CD4-positive, alpha-beta T cell (primary cell): ENCODE results near the gene SLC44A5. TPM values are rescaled to one million over a fixed set of nuclear protein-coding genes. Genes with fewer than 3 reads are reported as not detected.

Source experiments
- ATAC-seq: fragments of 200-7000 bp; cut with Tn5 transposase; one replicate; pipeline ENCODE4 v1.10.0; 2022; ENCODE audit warnings: mild to moderate bottlenecking; ENCODE audit not compliant: poor library complexity
- CTCF ChIA-PET: fragments of 350-600 bp; sonication (Branson Sonifier 250); formaldehyde crosslinking; loops from one replicate; lab custom pipeline; 2021; ENCODE audit warnings: antibody characterized with exemption, inconsistent platforms; lab: Charles Lee
- POLR2A ChIA-PET: fragments of 350-600 bp; sonication (Branson Sonifier 250); formaldehyde crosslinking; loops from one replicate; lab custom pipeline; 2021; ENCODE audit warnings: antibody characterized with exemption, inconsistent platforms; lab: Charles Lee
- DNase-seq, 14 experiments: peaks; one replicate each; pipeline ENCODE4 v3.0.0-alpha.2; 2013 to 2020; ENCODE audit warnings: mixed read lengths in 2 of 14
- H3K27ac ChIP-seq, 2 donors: one replicate each; pipeline versions ENCODE4 v1.5.1 to v1.7.0; 2013; ENCODE audit warnings: low read length in 2 of 2, low read depth in 1 of 2, mild to moderate bottlenecking in 1 of 2
- H3K27me3 ChIP-seq, 2 experiments: 1 replicate in 1 of 2; 2 replicates in 1 of 2; pipeline versions ENCODE4 v1.6.1 to v1.7.0; 2013; ENCODE audit warnings: low read length in 2 of 2, control low read depth in 1 of 2, mild to moderate bottlenecking in 1 of 2, moderate library complexity in 1 of 2; ENCODE audit not compliant: insufficient read depth in 2 of 2, control insufficient read depth in 1 of 2
- H3K36me3 ChIP-seq: one replicate; pipeline ENCODE4 v1.6.1; 2013; ENCODE audit warnings: low read length, control low read depth; ENCODE audit not compliant: insufficient read depth
- H3K4me1 ChIP-seq: one replicate; pipeline ENCODE4 v1.6.1; 2013; ENCODE audit warnings: low read length, control low read depth; ENCODE audit not compliant: insufficient read depth
- H3K4me3 ChIP-seq: one replicate; pipeline ENCODE4 v1.5.1; 2013; ENCODE audit warnings: mild to moderate bottlenecking, low read length, moderate library complexity
- H3K9me3 ChIP-seq, 2 experiments: 1 replicate in 1 of 2; 2 replicates in 1 of 2; pipeline versions ENCODE4 v1.6.1 to v1.7.0; 2013; ENCODE audit warnings: low read length in 2 of 2, mild to moderate bottlenecking in 2 of 2, control low read depth in 1 of 2, moderate library complexity in 1 of 2; ENCODE audit not compliant: control insufficient read depth in 1 of 2, insufficient read depth in 1 of 2
- H3K27ac Mint-ChIP-seq: one replicate; pipeline ENCODE4 v1.8.0; 2020; ENCODE audit warnings: mixed read lengths
- H3K27me3 Mint-ChIP-seq: one replicate; pipeline ENCODE4 v1.8.0; 2021; ENCODE audit warnings: mixed read lengths
- H3K36me3 Mint-ChIP-seq: one replicate; pipeline ENCODE4 v1.8.0; 2021; ENCODE audit warnings: low read depth, mixed read lengths
- H3K4me1 Mint-ChIP-seq: one replicate; pipeline ENCODE4 v1.8.0; 2021; ENCODE audit warnings: low read depth, mixed read lengths
- H3K4me3 Mint-ChIP-seq: one replicate; pipeline ENCODE4 v1.8.0; 2020; ENCODE audit warnings: mild to moderate bottlenecking, mixed read lengths
- H3K9me3 Mint-ChIP-seq: one replicate; pipeline ENCODE4 v1.8.0; 2020; ENCODE audit warnings: mixed read lengths
- CTCF ChIP-seq: fragments of 200-600 bp; IDR thresholded peaks from one replicate; pipeline ENCODE4 v1.8.0; 2022; ENCODE audit warnings: antibody characterized with exemption, mild to moderate bottlenecking
- intact Hi-C, 2 experiments: fragments of 100-400 bp; cut with DNase I in 1 of 2; cut with micrococcal nuclease in 1 of 2; formaldehyde crosslinking; loops; one replicate each; pipeline versions ENCODE4 v1.15.1 to v1.9.0; 2023 to 2025; cut with DNase I, micrococcal nuclease
- total RNA-seq, 174 experiments: library from RNA in 2 of 174; stranded (reverse) in 2 of 174; gene quantifications; one replicate each; pipeline ENCODE4 v1.2.3 and lab custom pipeline; 2021 to 2026

The SLC44A5 gene
- total RNA-seq, 2 experiments from 2014 or later: not detected

- no peaks in the 10 kb centered on the region for H3K4me1 Mint-ChIP-seq
- no peak overlapping the region for H3K4me3 ChIP-seq
- H3K4me3 Mint-ChIP-seq: no peak overlapping the region
- no peaks in the 10 kb centered on the region for H3K36me3 ChIP-seq
- intact Hi-C loops: no loop called here
- H3K36me3 Mint-ChIP-seq: no peaks in the 10 kb centered on the region
- no peaks in the 10 kb centered on the region for H3K9me3 Mint-ChIP-seq
- H3K27ac ChIP-seq: no peak overlapping the region
- ChIA-PET CTCF (no interaction called here), POLR2A (no interaction called here)
- no peaks in the 10 kb centered on the region for H3K4me1 ChIP-seq
- no peaks in the 10 kb centered on the region for H3K9me3 ChIP-seq
- TF ChIP-seq CTCF: no peak
- no peaks in the 10 kb centered on the region for H3K27me3 Mint-ChIP-seq
- ATAC-seq: no peak
- H3K27me3 ChIP-seq: no peaks in the 10 kb centered on the region
- no peak overlapping the region for H3K27ac Mint-ChIP-seq
- no peak for DNase-seq
These were observed 367.8 kb downstream of the SLC44A5 start for GRCh38 chr1:75243124-75243523.

GRCh38 chr1:75237316-75237715, 373.6 kb downstream of the SLC44A5 start:
- Mint-ChIP-seq H3K4me3 (no peak overlapping the region), H3K27ac (no peak overlapping the region), H3K36me3 (no peaks in the 10 kb centered on the region), H3K9me3 (no peaks in the 10 kb centered on the region), H3K4me1 (no peaks in the 10 kb centered on the region), H3K27me3 (peaks cover 13% of the 10 kb centered on the region)
- no peak overlapping the region for H3K27ac ChIP-seq
- POLR2A ChIA-PET: no interaction called here
- no peak overlapping the region for H3K4me3 ChIP-seq
- no peaks in the 10 kb centered on the region for H3K9me3 ChIP-seq
- CTCF ChIA-PET: no interaction called here
- no peaks in the 10 kb centered on the region for H3K27me3 ChIP-seq
- ATAC-seq: no peak
- H3K4me1 ChIP-seq: no peaks in the 10 kb centered on the region
- no peak for TF ChIP-seq CTCF
- DNase-seq: no peak
- no peaks in the 10 kb centered on the region for H3K36me3 ChIP-seq
- intact Hi-C loops: no loop called here

GRCh38 chr1:75234562-75234961, 376.4 kb downstream of the SLC44A5 start:
- Histone ChIP-seq H3K4me3 (no peak overlapping the region), H3K27ac (no peak overlapping the region), H3K9me3 (no peaks in the 10 kb centered on the region), H3K4me1 (no peaks in the 10 kb centered on the region), H3K36me3 (no peaks in the 10 kb centered on the region), H3K27me3 (no peaks in the 10 kb centered on the region)
- ChIA-PET POLR2A (no interaction called here), CTCF (no interaction called here)
- no peak for ATAC-seq
- TF ChIP-seq CTCF: no peak
- no peaks in the 10 kb centered on the region for H3K36me3 Mint-ChIP-seq
- no peak overlapping the region for H3K4me3 Mint-ChIP-seq
- DNase-seq: no peak
- intact Hi-C loops: no loop called here
- H3K9me3 Mint-ChIP-seq: no peaks in the 10 kb centered on the region
- no peak overlapping the region for H3K27ac Mint-ChIP-seq
- H3K4me1 Mint-ChIP-seq: no peaks in the 10 kb centered on the region
- H3K27me3 Mint-ChIP-seq: peaks cover 13% of the 10 kb centered on the region
